Testis (tissue), 2 donors: ENCODE measurements around the gene ATP13A4.

Source experiments
- POLR2A ChIP-seq: fragments of 450-650 bp; IDR thresholded peaks from one replicate; pipeline ENCODE4 v1.6.1; 2017; ENCODE audit warnings: antibody characterized with exemption, mild to moderate bottlenecking, moderate library complexity
- TF ChIP-seq, protein P1 (sequence below), 3 experiments: fragments of 450-650 bp in 2 of 3; fragments of 200-600 bp in 1 of 3; sonication (generic) in 1 of 3; IDR thresholded peaks; one replicate each; pipeline ENCODE4 v1.5.1; 2016 to 2019; ENCODE audit warnings: antibody characterized with exemption in 3 of 3, mild to moderate bottlenecking in 2 of 3, moderate library complexity in 1 of 3

- no peak for TF ChIP-seq POLR2A
- TF ChIP-seq, protein P1, sequence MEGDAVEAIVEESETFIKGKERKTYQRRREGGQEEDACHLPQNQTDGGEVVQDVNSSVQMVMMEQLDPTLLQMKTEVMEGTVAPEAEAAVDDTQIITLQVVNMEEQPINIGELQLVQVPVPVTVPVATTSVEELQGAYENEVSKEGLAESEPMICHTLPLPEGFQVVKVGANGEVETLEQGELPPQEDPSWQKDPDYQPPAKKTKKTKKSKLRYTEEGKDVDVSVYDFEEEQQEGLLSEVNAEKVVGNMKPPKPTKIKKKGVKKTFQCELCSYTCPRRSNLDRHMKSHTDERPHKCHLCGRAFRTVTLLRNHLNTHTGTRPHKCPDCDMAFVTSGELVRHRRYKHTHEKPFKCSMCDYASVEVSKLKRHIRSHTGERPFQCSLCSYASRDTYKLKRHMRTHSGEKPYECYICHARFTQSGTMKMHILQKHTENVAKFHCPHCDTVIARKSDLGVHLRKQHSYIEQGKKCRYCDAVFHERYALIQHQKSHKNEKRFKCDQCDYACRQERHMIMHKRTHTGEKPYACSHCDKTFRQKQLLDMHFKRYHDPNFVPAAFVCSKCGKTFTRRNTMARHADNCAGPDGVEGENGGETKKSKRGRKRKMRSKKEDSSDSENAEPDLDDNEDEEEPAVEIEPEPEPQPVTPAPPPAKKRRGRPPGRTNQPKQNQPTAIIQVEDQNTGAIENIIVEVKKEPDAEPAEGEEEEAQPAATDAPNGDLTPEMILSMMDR (IDR thresholded peaks at IDR 0.05), result no peak
These were observed 41.3 kb upstream of the ATP13A4 start for GRCh38 chr3:193595939-193596487.
